MM.1S (cell line): Measurements from ENCODE around the gene S100A9.

Experiments
- CTCF ChIP-seq: fragments of 300-600 bp; sonication (generic); IDR thresholded peaks from 2 replicates; pipeline ENCODE4 v1.5.1; 2016; ENCODE audit warnings: antibody characterized with exemption, low read length, mixed read lengths
- EZH2 ChIP-seq: fragments of 300-600 bp; sonication (generic); optimal IDR thresholded peaks from 2 replicates; pipeline ENCODE3; 2017; ENCODE audit warnings: low read depth, mild to moderate bottlenecking, antibody characterized with exemption, low read length, mixed read lengths
- EZH2phosphoT487 ChIP-seq: fragments of 300-600 bp; sonication (generic); IDR thresholded peaks from 2 replicates; pipeline ENCODE4 v1.6.1; 2018; ENCODE audit warnings: antibody characterized with exemption, low read length

- TF ChIP-seq CTCF (no peak), EZH2 (no peak), EZH2phosphoT487 (no peak)
These were observed 6.5 kb downstream of the S100A9 start for GRCh38 chr1:153364156-153364555.
